Liver (tissue), 9 donors: ENCODE results near the gene MAPRE2. TPM values are rescaled to one million over a fixed set of nuclear protein-coding genes. Genes with fewer than 3 reads are reported as not detected.

ENCODE experiments used
- DNase-seq: peaks from one replicate; pipeline ENCODE4 v3.0.0-alpha.2; 2017; ENCODE audit warnings: low spot score
- H3K27ac ChIP-seq, 2 donors: one replicate each; pipeline ENCODE4 v1.7.0; 2013; ENCODE audit warnings: inconsistent platforms in 2 of 2, low read length in 2 of 2, control low read depth in 1 of 2, low read depth in 1 of 2, mild to moderate bottlenecking in 1 of 2
- H3K27me3 ChIP-seq, 4 donors: one replicate each; pipeline versions ENCODE4 v1.6.1 to v1.7.0; 2013; ENCODE audit warnings: low read length in 3 of 4, inconsistent platforms in 1 of 4, mild to moderate bottlenecking in 1 of 4, moderate library complexity in 1 of 4; ENCODE audit not compliant: control insufficient read depth in 4 of 4, insufficient read depth in 4 of 4
- H3K36me3 ChIP-seq, 4 donors: one replicate each; pipeline versions ENCODE4 v1.6.1 to v1.7.0; 2013; ENCODE audit warnings: low read length in 3 of 4, mild to moderate bottlenecking in 3 of 4, low read depth in 1 of 4, moderate library complexity in 1 of 4; ENCODE audit not compliant: control insufficient read depth in 4 of 4, insufficient read depth in 3 of 4
- H3K4me1 ChIP-seq, 4 donors: one replicate each; pipeline versions ENCODE4 v1.6.1 to v1.7.0; 2013; ENCODE audit warnings: low read length in 3 of 4, mild to moderate bottlenecking in 3 of 4, moderate library complexity in 1 of 4; ENCODE audit not compliant: control insufficient read depth in 4 of 4, insufficient read depth in 4 of 4
- H3K4me3 ChIP-seq, 3 donors: one replicate each; pipeline versions ENCODE4 v1.6.1 to v1.7.0; 2013; ENCODE audit warnings: low read length in 3 of 3, control low read depth in 1 of 3, low read depth in 1 of 3, mild to moderate bottlenecking in 1 of 3
- H3K9ac ChIP-seq, 2 donors: one replicate each; pipeline ENCODE4 v1.7.0; 2013; ENCODE audit warnings: low read length in 2 of 2, mild to moderate bottlenecking in 2 of 2, moderate library complexity in 2 of 2, control low read depth in 1 of 2, low read depth in 1 of 2
- H3K9me3 ChIP-seq, 4 donors: one replicate each; pipeline versions ENCODE4 v1.6.1 to v1.7.0; 2013; ENCODE audit warnings: low read length in 3 of 4; ENCODE audit not compliant: control insufficient read depth in 4 of 4
- EGR1 ChIP-seq, 2 donors: IDR thresholded peaks; 2 replicates each; pipeline ENCODE4 v1.6.1; 2016 to 2018; ENCODE audit warnings: antibody characterized with exemption in 2 of 2, low read depth in 2 of 2
- FOXA1 ChIP-seq: IDR thresholded peaks from 2 replicates; pipeline ENCODE4 v1.6.1; 2016; ENCODE audit warnings: antibody characterized with exemption
- FOXA2 ChIP-seq: IDR thresholded peaks from 2 replicates; pipeline ENCODE4 v1.6.1; 2016; ENCODE audit warnings: antibody characterized with exemption
- GABPA ChIP-seq, 2 donors: IDR thresholded peaks in 1 of 2; conservative IDR thresholded peaks in 1 of 2; 2 replicates each; pipeline ENCODE4 v1.6.1; 2016; ENCODE audit warnings: antibody characterized with exemption in 2 of 2, mild to moderate bottlenecking in 1 of 2, moderate library complexity in 1 of 2
- HNF4A ChIP-seq, 2 donors: conservative IDR thresholded peaks; 2 replicates each; pipeline ENCODE4 v1.6.1; 2016; ENCODE audit warnings: antibody characterized with exemption in 2 of 2, mild to moderate bottlenecking in 2 of 2
- HNF4G ChIP-seq: IDR thresholded peaks from 2 replicates; pipeline ENCODE4 v1.6.1; 2016; ENCODE audit warnings: antibody characterized with exemption
- JUND ChIP-seq, 2 donors: IDR thresholded peaks; 2 replicates each; pipeline ENCODE4 v1.6.1; 2016; ENCODE audit warnings: antibody characterized with exemption in 2 of 2
- NR2F2 ChIP-seq: IDR thresholded peaks from 2 replicates; pipeline ENCODE4 v1.6.1; 2016; ENCODE audit warnings: antibody characterized with exemption
- RAD21 ChIP-seq, 2 donors: IDR thresholded peaks; 2 replicates each; pipeline ENCODE4 v1.6.1; 2016; ENCODE audit warnings: antibody characterized with exemption in 2 of 2, mild to moderate bottlenecking in 2 of 2
- RXRA ChIP-seq, 2 donors: IDR thresholded peaks; 2 replicates each; pipeline ENCODE4 v1.6.1; 2017 to 2018; ENCODE audit warnings: antibody characterized with exemption in 2 of 2, mild to moderate bottlenecking in 1 of 2
- SP1 ChIP-seq: IDR thresholded peaks from 2 replicates; pipeline ENCODE4 v1.6.1; 2018; ENCODE audit warnings: antibody characterized with exemption, mild to moderate bottlenecking
- TAF1 ChIP-seq: conservative IDR thresholded peaks from 2 replicates; pipeline ENCODE4 v1.6.1; 2016; ENCODE audit warnings: antibody characterized with exemption, mild to moderate bottlenecking
- WGBS: extraction: QIAGEN DNeasy Blood & Tissue Kit; methylation state at CpG from one replicate; pipeline ENCODE4 v1.1.7; 2013; 5-methylcytosine and 5-hydroxymethylcytosine counted together
- polyA plus RNA-seq, 2 donors: library from polyadenylated mRNA; stranded (reverse) in 1 of 2; unstranded in 1 of 2; fragments of 200-250 nt in 1 of 2; fragments of >200 nt in 1 of 2; fragmentation: Nextera tagmentation in 1 of 2; extraction: Ambion mirVana in 1 of 2; gene quantifications; one replicate each; pipeline versions ENCODE4 v1.2.1 to v1.2.3, GENCODE V29; 2013 to 2015
- total RNA-seq, 2 donors: library from RNA; depleted of rRNA; stranded (reverse); fragments of >200 nt; gene quantifications; one replicate each; pipeline ENCODE4 v1.2.3, GENCODE V29; 2014
- TF ChIP-seq, protein P1 (sequence below): IDR thresholded peaks from 2 replicates; pipeline ENCODE4 v1.6.1; 2016; ENCODE audit warnings: antibody characterized with exemption
- TF ChIP-seq, protein P2 (sequence below): IDR thresholded peaks from 2 replicates; pipeline ENCODE4 v1.6.1; 2016; ENCODE audit warnings: antibody characterized with exemption
- TF ChIP-seq, protein P3 (sequence below): fragments of 150-350 bp; IDR thresholded peaks from 2 replicates; pipeline ENCODE4 v1.5.1; 2017; ENCODE audit warnings: improper control_type of control experiment, low read depth, low read length; ENCODE audit not compliant: missing input control
- TF ChIP-seq, protein P4 (sequence below): IDR thresholded peaks from 2 replicates; pipeline ENCODE4 v1.6.1; 2016; ENCODE audit warnings: antibody characterized with exemption
- donor health status: healthy.
- donor health status: healthy.
- donor health status: healthy.
- donor health status: healthy.
- donor health status: healthy.

Gene MAPRE2
- total and polyA plus RNA-seq, 4 donors, result 7.9 to 12.8 (median 11.0) TPM

DNA sequence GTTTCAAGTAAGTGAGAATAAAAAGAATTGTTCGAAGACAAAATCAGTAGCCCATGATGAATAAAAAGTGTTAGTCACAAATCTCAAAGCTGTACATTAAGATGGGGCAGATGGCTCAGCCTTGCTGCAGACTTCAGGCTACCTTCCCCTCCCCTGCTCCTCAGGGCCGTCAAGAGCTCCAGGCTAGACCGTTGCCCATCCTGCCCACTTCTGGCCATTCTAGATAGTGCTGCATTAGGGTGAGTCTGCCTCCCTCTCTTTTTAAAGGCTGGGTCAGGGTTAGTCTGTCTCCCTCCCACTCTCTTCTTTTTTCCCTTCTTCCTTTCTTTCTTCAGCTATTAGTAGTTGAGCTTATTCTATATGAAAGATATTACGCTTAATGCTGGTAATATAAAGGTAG, 86.0 kb downstream of the MAPRE2 start:
- no peaks in the 10 kb centered on the region for H3K27me3 ChIP-seq

DNA sequence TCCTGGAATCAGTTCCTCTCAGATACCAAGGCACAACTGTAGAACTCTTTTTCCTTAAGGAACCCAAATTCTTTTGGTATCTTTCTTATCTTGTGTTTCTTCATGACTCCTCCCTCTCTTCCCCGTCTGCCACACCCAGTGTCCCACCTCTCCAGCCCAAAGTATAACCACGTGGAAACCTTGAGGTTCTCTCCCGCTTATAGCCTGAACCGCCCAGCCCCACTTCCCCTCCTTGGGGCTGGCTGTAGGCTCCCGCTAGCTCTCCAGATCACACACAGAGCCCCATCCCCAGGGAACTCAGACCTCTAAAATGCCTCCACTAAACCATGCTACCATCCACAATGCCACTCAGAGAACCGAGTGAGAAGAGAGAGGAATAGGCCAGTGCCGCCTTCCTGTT, 87.5 kb downstream of the MAPRE2 start:
- DNase-seq, result no peak
- peaks cover 2 to 12% (median 6%) of the 10 kb centered on the region in 4 donors for H3K4me1 ChIP-seq
- H3K4me3 ChIP-seq, result no peak overlapping the region
- no peaks in the 10 kb centered on the region for H3K27me3 ChIP-seq
- no peak overlapping the region for H3K27ac ChIP-seq
- TF ChIP-seq, protein P1, sequence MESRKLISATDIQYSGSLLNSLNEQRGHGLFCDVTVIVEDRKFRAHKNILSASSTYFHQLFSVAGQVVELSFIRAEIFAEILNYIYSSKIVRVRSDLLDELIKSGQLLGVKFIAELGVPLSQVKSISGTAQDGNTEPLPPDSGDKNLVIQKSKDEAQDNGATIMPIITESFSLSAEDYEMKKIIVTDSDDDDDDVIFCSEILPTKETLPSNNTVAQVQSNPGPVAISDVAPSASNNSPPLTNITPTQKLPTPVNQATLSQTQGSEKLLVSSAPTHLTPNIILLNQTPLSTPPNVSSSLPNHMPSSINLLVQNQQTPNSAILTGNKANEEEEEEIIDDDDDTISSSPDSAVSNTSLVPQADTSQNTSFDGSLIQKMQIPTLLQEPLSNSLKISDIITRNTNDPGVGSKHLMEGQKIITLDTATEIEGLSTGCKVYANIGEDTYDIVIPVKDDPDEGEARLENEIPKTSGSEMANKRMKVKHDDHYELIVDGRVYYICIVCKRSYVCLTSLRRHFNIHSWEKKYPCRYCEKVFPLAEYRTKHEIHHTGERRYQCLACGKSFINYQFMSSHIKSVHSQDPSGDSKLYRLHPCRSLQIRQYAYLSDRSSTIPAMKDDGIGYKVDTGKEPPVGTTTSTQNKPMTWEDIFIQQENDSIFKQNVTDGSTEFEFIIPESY, result no peak
- TF ChIP-seq, protein P2, sequence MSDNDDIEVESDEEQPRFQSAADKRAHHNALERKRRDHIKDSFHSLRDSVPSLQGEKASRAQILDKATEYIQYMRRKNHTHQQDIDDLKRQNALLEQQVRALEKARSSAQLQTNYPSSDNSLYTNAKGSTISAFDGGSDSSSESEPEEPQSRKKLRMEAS, result no peak
- no peak for TF ChIP-seq TAF1
- no peak for TF ChIP-seq EGR1 (IDR thresholded peaks at IDR 0.05; ENCODE audit: low read depth in 2 of 2)
- no peak for TF ChIP-seq JUND (IDR thresholded peaks at IDR 0.05)
- TF ChIP-seq FOXA2, result no peak
- TF ChIP-seq HNF4A (conservative IDR thresholded peaks at IDR 0.05), result no peak
- no peak for TF ChIP-seq SP1
- TF ChIP-seq GABPA (IDR thresholded peaks at IDR 0.05 in 1 of 2, conservative IDR thresholded peaks at IDR 0.05 in 1 of 2), result no peak
- no peak for TF ChIP-seq NR2F2
- no peak for TF ChIP-seq HNF4G
- TF ChIP-seq RXRA (IDR thresholded peaks at IDR 0.05), result no peak
- TF ChIP-seq, protein P3, sequence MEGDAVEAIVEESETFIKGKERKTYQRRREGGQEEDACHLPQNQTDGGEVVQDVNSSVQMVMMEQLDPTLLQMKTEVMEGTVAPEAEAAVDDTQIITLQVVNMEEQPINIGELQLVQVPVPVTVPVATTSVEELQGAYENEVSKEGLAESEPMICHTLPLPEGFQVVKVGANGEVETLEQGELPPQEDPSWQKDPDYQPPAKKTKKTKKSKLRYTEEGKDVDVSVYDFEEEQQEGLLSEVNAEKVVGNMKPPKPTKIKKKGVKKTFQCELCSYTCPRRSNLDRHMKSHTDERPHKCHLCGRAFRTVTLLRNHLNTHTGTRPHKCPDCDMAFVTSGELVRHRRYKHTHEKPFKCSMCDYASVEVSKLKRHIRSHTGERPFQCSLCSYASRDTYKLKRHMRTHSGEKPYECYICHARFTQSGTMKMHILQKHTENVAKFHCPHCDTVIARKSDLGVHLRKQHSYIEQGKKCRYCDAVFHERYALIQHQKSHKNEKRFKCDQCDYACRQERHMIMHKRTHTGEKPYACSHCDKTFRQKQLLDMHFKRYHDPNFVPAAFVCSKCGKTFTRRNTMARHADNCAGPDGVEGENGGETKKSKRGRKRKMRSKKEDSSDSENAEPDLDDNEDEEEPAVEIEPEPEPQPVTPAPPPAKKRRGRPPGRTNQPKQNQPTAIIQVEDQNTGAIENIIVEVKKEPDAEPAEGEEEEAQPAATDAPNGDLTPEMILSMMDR, result no peak
- no peak for TF ChIP-seq FOXA1
- TF ChIP-seq RAD21 (IDR thresholded peaks at IDR 0.05), result no peak
- TF ChIP-seq, protein P4, sequence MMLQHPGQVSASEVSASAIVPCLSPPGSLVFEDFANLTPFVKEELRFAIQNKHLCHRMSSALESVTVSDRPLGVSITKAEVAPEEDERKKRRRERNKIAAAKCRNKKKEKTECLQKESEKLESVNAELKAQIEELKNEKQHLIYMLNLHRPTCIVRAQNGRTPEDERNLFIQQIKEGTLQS, result no peak
- 91% methylated on average over 7 of the region's 7 CpGs for WGBS
- no peak overlapping the region for H3K9ac ChIP-seq
- H3K9me3 ChIP-seq, result no peaks in the 10 kb centered on the region
- peaks cover 0 to 18% (median 14%) of the 10 kb centered on the region in 4 donors for H3K36me3 ChIP-seq

More for the DNA sequence above, 86.0 kb downstream of the MAPRE2 start:
- H3K27ac ChIP-seq, result no peak overlapping the region
- no peaks in the 10 kb centered on the region for H3K9me3 ChIP-seq
- DNase-seq, result no peak
- H3K4me1 ChIP-seq, result peaks cover 2 to 11% (median 6%) of the 10 kb centered on the region in 4 donors
- no peak overlapping the region for H3K9ac ChIP-seq
- H3K36me3 ChIP-seq, result peaks cover 0 to 17% (median 10%) of the 10 kb centered on the region in 4 donors
- TF ChIP-seq HNF4G, result no peak
- TF ChIP-seq RAD21 (IDR thresholded peaks at IDR 0.05), result peak in 1 of 2 donors; percentile 67
- TF ChIP-seq, protein P2, result no peak
- no peak overlapping the region for H3K4me3 ChIP-seq
- WGBS, result 90% methylated on average over 4 of the region's 4 CpGs
